Subcutaneous abdominal adipose tissue (tissue), 5 donors: ENCODE results near the gene VSIG2.
"Not testable (repeated sequence)": the region's sequence is repeated elsewhere in the genome, so short reads cannot be mapped to it uniquely, and the experiment has no call there.

Experiments used
- H3K27ac ChIP-seq: one replicate; pipeline ENCODE4 v1.7.0; 2013; ENCODE audit warnings: low read depth, mild to moderate bottlenecking, inconsistent platforms, low read length, moderate library complexity
- H3K27me3 ChIP-seq, 5 donors: one replicate each; pipeline ENCODE4 v1.7.0; 2013; ENCODE audit warnings: low read length in 5 of 5, inconsistent platforms in 1 of 5; ENCODE audit not compliant: control insufficient read depth in 5 of 5, insufficient read depth in 4 of 5
- H3K36me3 ChIP-seq, 5 donors: one replicate each; pipeline ENCODE4 v1.7.0; 2013; ENCODE audit warnings: low read length in 5 of 5; ENCODE audit not compliant: control insufficient read depth in 5 of 5, insufficient read depth in 5 of 5
- H3K4me1 ChIP-seq, 5 donors: one replicate each; pipeline ENCODE4 v1.7.0; 2013; ENCODE audit warnings: low read length in 5 of 5, mild to moderate bottlenecking in 3 of 5, moderate library complexity in 1 of 5; ENCODE audit not compliant: control insufficient read depth in 5 of 5, insufficient read depth in 5 of 5
- H3K4me3 ChIP-seq, 5 donors: one replicate each; pipeline ENCODE4 v1.7.0; 2013; ENCODE audit warnings: low read length in 5 of 5, low read depth in 1 of 5
- H3K9ac ChIP-seq, 5 donors: one replicate each; pipeline ENCODE4 v1.7.0; 2013; ENCODE audit warnings: low read length in 5 of 5, mild to moderate bottlenecking in 4 of 5, moderate library complexity in 3 of 5
- H3K9me3 ChIP-seq, 5 donors: one replicate each; pipeline ENCODE4 v1.7.0; 2013; ENCODE audit warnings: low read length in 5 of 5; ENCODE audit not compliant: control insufficient read depth in 5 of 5
- donor health status: healthy.
- donor health status: healthy.
- donor health status: healthy.
- donor health status: healthy.
- donor health status: healthy.

VSIG2 gene

GRCh38 chr11:124788521-124788920, 36.5 kb upstream of the VSIG2 start:
- peaks cover 0 to 5% (median 3%) of the 10 kb centered on the region in 5 donors for H3K4me1 ChIP-seq
- H3K36me3 ChIP-seq, result no peaks in the 10 kb centered on the region
- H3K9me3 ChIP-seq, result no peaks in the 10 kb centered on the region
- no peak overlapping the region for H3K4me3 ChIP-seq
- no peak overlapping the region for H3K27ac ChIP-seq
- H3K27me3 ChIP-seq, result no peaks in the 10 kb centered on the region
- H3K9ac ChIP-seq, result no peak overlapping the region

- H3K4me3 ChIP-seq, result no peak overlapping the region
- H3K9ac ChIP-seq, result no peak overlapping the region
- H3K27me3 ChIP-seq, result no peaks in the 10 kb centered on the region
- H3K4me1 ChIP-seq, result peaks cover 0 to 8% (median 2%) of the 10 kb centered on the region in 5 donors
- no peaks in the 10 kb centered on the region for H3K36me3 ChIP-seq
- H3K27ac ChIP-seq, result no peak overlapping the region
- H3K9me3 ChIP-seq, result no peaks in the 10 kb centered on the region
These were observed 32.0 kb upstream of the VSIG2 start for GRCh38 chr11:124784051-124784450.

- Histone ChIP-seq H3K4me3 (no peak overlapping the region), H3K9ac (no peak overlapping the region), H3K4me1 (peaks cover 0 to 15% (median 4%) of the 10 kb centered on the region in 5 donors)
These were observed 30.9 kb upstream of the VSIG2 start for GRCh38 chr11:124783002-124783401.

GRCh38 chr11:124779568-124779967, 27.5 kb upstream of the VSIG2 start:
- H3K27ac ChIP-seq, result peak overlapping the region; percentile 42

More at GRCh38 chr11:124783002-124783401, 30.9 kb upstream of the VSIG2 start:
- no peaks in the 10 kb centered on the region for H3K9me3 ChIP-seq
- H3K36me3 ChIP-seq, result no peaks in the 10 kb centered on the region
- H3K27ac ChIP-seq, result no peak overlapping the region
- no peaks in the 10 kb centered on the region for H3K27me3 ChIP-seq

GRCh38 chr11:124778281-124778680, 26.2 kb upstream of the VSIG2 start:
- Histone ChIP-seq H3K9me3 (no peaks in the 10 kb centered on the region), H3K9ac (no peak overlapping the region), H3K4me3 (no peak overlapping the region), H3K36me3 (peaks cover 0 to 5% (median 5%) of the 10 kb centered on the region in 5 donors), H3K27ac (no peak overlapping the region), H3K27me3 (no peaks in the 10 kb centered on the region), H3K4me1 (peaks cover 0 to 37% (median 12%) of the 10 kb centered on the region in 5 donors)

More at GRCh38 chr11:124779568-124779967, 27.5 kb upstream of the VSIG2 start:
- Histone ChIP-seq H3K36me3 (peaks cover 0 to 2% (median 0%) of the 10 kb centered on the region in 5 donors), H3K9ac (no peak overlapping the region), H3K4me3 (no peak overlapping the region), H3K9me3 (no peaks in the 10 kb centered on the region), H3K4me1 (peaks cover 0 to 37% (median 12%) of the 10 kb centered on the region in 5 donors), H3K27me3 (no peaks in the 10 kb centered on the region)

- Histone ChIP-seq H3K4me3 (no peak overlapping the region), H3K36me3 (peaks cover 0 to 10% (median 5%) of the 10 kb centered on the region in 5 donors), H3K27ac (peak overlapping the region; percentile 67), H3K9me3 (no peaks in the 10 kb centered on the region), H3K4me1 (peaks cover 0 to 37% (median 12%) of the 10 kb centered on the region in 5 donors), H3K9ac (peak overlapping the region in 1 of 5 donors; percentile 19), H3K27me3 (no peaks in the 10 kb centered on the region)
These were observed 25.0 kb upstream of the VSIG2 start for GRCh38 chr11:124776865-124777645.

GRCh38 chr11:124770959-124771358, 18.9 kb upstream of the VSIG2 start:
- H3K4me1 ChIP-seq, result not testable (repeated sequence)

GRCh38 chr11:124769806-124770774, 18.0 kb upstream of the VSIG2 start:
- H3K4me3 ChIP-seq, result no peak overlapping the region
- no peak overlapping the region for H3K27ac ChIP-seq
- H3K27me3 ChIP-seq, result no peaks in the 10 kb centered on the region
- H3K9ac ChIP-seq, result no peak overlapping the region
- no peaks in the 10 kb centered on the region for H3K4me1 ChIP-seq
- no peaks in the 10 kb centered on the region for H3K9me3 ChIP-seq
- H3K36me3 ChIP-seq, result peaks cover 4 to 40% (median 29%) of the 10 kb centered on the region in 5 donors

More at GRCh38 chr11:124770959-124771358, 18.9 kb upstream of the VSIG2 start:
- H3K4me3 ChIP-seq, H3K9me3 ChIP-seq, H3K9ac ChIP-seq, H3K27ac ChIP-seq, H3K27me3 ChIP-seq: not testable (repeated sequence)
- peaks cover 4 to 36% (median 27%) of the 10 kb centered on the region in 5 donors for H3K36me3 ChIP-seq

- Histone ChIP-seq H3K9ac (no peak overlapping the region), H3K4me3 (no peak overlapping the region), H3K4me1 (no peaks in the 10 kb centered on the region), H3K9me3 (no peaks in the 10 kb centered on the region), H3K36me3 (peaks cover 4 to 38% (median 26%) of the 10 kb centered on the region in 5 donors), H3K27ac (no peak overlapping the region), H3K27me3 (no peaks in the 10 kb centered on the region)
These were observed 16.9 kb upstream of the VSIG2 start for GRCh38 chr11:124768914-124769313.
